ENCODE results near the gene SGK2.
A peak's percentile ranks its signal among the peaks of the same experiment; 100 is the strongest.

The SGK2 gene

GRCh38 chr20:43549416-43550065, 9.3 kb upstream of the SGK2 start:
- H3K27me3 Mint-ChIP-seq (ENCODE audit: low read depth), result peaks cover 5% of the 10 kb centered on the region
- no peak overlapping the region for H3K27ac Mint-ChIP-seq
- no peak for TF ChIP-seq CTCF (IDR thresholded peaks at IDR 0.05; ENCODE audit: unreplicated experiment in 3 of 3)
- H3K4me1 Mint-ChIP-seq, result no peaks in the 10 kb centered on the region
- peaks cover 15% of the 10 kb centered on the region for H3K9me3 Mint-ChIP-seq
- H3K4me3 Mint-ChIP-seq, result no peak overlapping the region
- H3K36me3 Mint-ChIP-seq (ENCODE audit: low read depth), result peaks cover 33% of the 10 kb centered on the region

- Mint-ChIP-seq H3K9me3 (peaks cover 15% of the 10 kb centered on the region), H3K4me1 (no peaks in the 10 kb centered on the region)
Measured at GRCh38 chr20:43550456-43550855, 8.4 kb upstream of the SGK2 start.

GRCh38 chr20:43554369-43554768, 4.5 kb upstream of the SGK2 start:
- no peaks in the 10 kb centered on the region for H3K36me3 Mint-ChIP-seq (ENCODE audit: low read depth)
- no peak overlapping the region for H3K27ac Mint-ChIP-seq
- no peak overlapping the region for H3K4me3 Mint-ChIP-seq
- TF ChIP-seq CTCF (IDR thresholded peaks at IDR 0.05; ENCODE audit: unreplicated experiment in 3 of 3), result no peak
- peaks cover 5% of the 10 kb centered on the region for H3K27me3 Mint-ChIP-seq (ENCODE audit: low read depth)
- H3K9me3 Mint-ChIP-seq, result no peaks in the 10 kb centered on the region
- peaks cover 15% of the 10 kb centered on the region for H3K4me1 Mint-ChIP-seq

More at GRCh38 chr20:43550456-43550855, 8.4 kb upstream of the SGK2 start:
- Mint-ChIP-seq H3K4me3 (no peak overlapping the region), H3K27ac (no peak overlapping the region), H3K27me3 (ENCODE audit: low read depth) (peaks cover 5% of the 10 kb centered on the region), H3K36me3 (ENCODE audit: low read depth) (peaks cover 31% of the 10 kb centered on the region)
- TF ChIP-seq CTCF (IDR thresholded peaks at IDR 0.05; ENCODE audit: unreplicated experiment in 3 of 3), result no peak

GRCh38 chr20:43559147-43559987, 540 bp downstream of the SGK2 start:
- Mint-ChIP-seq H3K27ac (peak overlapping the region; percentile 96 to 99 (median 98)), H3K9me3 (no peaks in the 10 kb centered on the region), H3K4me1 (peaks cover 15% of the 10 kb centered on the region), H3K27me3 (ENCODE audit: low read depth) (peaks cover 5% of the 10 kb centered on the region), H3K4me3 (peak overlapping the region in 2 of 3 experiments; percentile 48 to 52), H3K36me3 (ENCODE audit: low read depth) (no peaks in the 10 kb centered on the region)
- TF ChIP-seq CTCF (IDR thresholded peaks at IDR 0.05; ENCODE audit: unreplicated experiment in 3 of 3), result no peak

GRCh38 chr20:43560974-43561373, 2.1 kb downstream of the SGK2 start:
- H3K9me3 Mint-ChIP-seq, result no peaks in the 10 kb centered on the region
- no peaks in the 10 kb centered on the region for H3K36me3 Mint-ChIP-seq (ENCODE audit: low read depth)
- H3K4me1 Mint-ChIP-seq, result peaks cover 15% of the 10 kb centered on the region
- peak overlapping the region in 1 of 3 experiments; percentile 37 for H3K4me3 Mint-ChIP-seq
- H3K27me3 Mint-ChIP-seq (ENCODE audit: low read depth), result peaks cover 5% of the 10 kb centered on the region
- peak overlapping the region in 2 of 3 experiments; percentile 17 to 43 for H3K27ac Mint-ChIP-seq
- no peak for TF ChIP-seq CTCF (IDR thresholded peaks at IDR 0.05; ENCODE audit: unreplicated experiment in 3 of 3)

All from nephron (organoid).